GM19397 (cell line): Measurements from ENCODE around the gene ARHGEF1.

ENCODE experiments used
- ATAC-seq: cut with Tn5 transposase; IDR thresholded peaks from one replicate; pipeline ENCODE4 v1.9.1; 2021; ENCODE audit warnings: mild to moderate bottlenecking, moderate library complexity; ENCODE audit not compliant: unreplicated experiment

Gene ARHGEF1

GRCh38 chr19:41917676-41918075, 34.7 kb downstream of the ARHGEF1 start:
- ATAC-seq, result no peak

- ATAC-seq, result no peak
These were observed 35.1 kb downstream of the ARHGEF1 start for GRCh38 chr19:41918095-41918494.

- ATAC-seq, result no peak
These were observed 35.8 kb downstream of the ARHGEF1 start for GRCh38 chr19:41918653-41919244.

GRCh38 chr19:41919948-41920712, 37.1 kb downstream of the ARHGEF1 start:
- ATAC-seq, result no peak

- no peak for ATAC-seq
These were observed 38.0 kb downstream of the ARHGEF1 start for GRCh38 chr19:41920882-41921576.

GRCh38 chr19:41921577-41922576, 38.9 kb downstream of the ARHGEF1 start:
- no peak for ATAC-seq

GRCh38 chr19:41922585-41922984, 39.6 kb downstream of the ARHGEF1 start:
- ATAC-seq, result no peak

DNA sequence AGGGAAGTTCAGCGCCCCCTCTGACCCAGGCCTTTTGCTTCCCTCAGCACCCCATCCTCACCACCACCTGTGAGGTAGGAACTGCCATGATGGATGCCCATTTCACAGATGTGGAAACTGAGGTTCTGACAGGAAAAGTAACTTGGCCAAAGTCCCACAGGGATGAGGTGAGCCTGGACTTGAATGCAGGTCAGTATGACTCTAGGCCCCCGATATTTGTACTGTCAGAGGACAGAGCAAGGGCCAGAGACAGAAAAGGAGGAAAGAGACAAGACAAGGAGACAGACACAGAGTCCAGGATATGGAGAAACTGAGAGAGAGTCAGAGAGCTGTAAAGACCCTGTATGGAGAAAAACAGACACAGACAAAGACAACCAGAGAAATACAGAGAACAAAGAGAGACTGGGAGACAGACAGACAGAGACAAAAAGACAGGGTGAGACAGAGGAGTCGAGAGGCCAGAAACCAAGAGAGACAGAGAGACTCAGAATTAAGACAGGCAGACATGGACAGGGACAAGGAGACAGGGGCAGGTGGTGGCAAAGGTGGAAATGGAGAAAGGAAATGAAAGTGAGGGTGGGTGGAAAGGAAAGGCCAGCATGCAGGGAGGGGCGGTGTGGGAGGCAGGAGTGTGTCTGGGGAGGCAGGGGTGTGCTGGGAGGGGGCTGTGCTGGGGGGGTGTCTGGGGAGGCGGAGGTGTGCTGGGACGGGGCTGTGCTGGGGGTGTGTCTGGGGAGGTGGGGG, 40.2 kb downstream of the ARHGEF1 start:
- ATAC-seq, result no peak

DNA sequence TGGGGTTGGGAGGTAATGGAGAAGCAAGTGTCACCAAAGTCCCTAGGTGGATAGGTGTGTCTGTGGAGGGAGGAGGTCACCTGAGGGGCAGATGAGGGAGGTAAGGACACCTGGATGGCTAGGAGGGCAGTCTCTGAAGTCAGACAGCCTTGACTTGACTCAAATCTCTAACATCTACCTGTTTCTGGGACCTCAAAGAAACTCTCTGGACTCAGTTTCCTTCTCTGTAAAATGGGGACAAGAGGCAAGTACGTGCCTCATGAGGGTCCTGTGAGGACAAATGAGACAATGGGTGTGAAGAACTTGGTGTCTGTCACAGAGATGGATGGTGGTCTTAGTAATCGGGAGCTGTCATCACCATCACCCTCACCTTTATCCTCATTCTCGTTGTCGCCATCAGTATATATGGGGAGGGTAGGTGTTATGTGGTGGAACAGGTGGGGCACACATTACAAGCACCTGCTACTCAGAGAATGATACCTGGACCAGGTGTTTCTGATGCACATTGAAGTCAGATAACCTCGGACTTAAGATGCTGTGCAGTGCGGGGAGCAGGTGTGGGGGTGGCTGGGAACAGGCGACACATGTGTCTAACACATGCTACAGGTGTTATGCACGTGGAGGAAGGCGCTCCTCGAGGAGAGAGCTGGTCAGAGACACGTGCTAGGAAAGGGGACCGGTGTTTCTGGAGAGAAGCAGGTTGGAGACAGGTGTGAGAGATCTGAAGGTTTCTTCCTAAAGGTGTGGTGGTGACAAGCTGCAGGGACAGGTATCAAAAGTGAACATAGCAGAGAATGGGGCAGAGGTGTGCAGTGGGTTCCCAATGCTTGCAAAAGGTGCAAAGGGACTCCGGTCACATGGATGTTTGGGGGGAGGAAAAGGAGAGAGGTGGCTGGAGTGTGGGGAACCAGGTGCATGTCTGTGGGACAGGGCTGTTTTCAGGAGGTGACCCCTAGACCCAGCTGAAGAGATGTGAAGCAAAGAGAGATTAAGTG, 41.5 kb downstream of the ARHGEF1 start:
- ATAC-seq, result no peak

GRCh38 chr19:41925208-41926003, 42.4 kb downstream of the ARHGEF1 start:
- no peak for ATAC-seq

- ATAC-seq, result no peak
These were observed 43.2 kb downstream of the ARHGEF1 start for GRCh38 chr19:41926028-41926762.

GRCh38 chr19:41926763-41927496, 43.9 kb downstream of the ARHGEF1 start:
- no peak for ATAC-seq

GRCh38 chr19:41927497-41928192, 44.7 kb downstream of the ARHGEF1 start:
- no peak for ATAC-seq

- no peak for ATAC-seq
These were observed 45.3 kb downstream of the ARHGEF1 start, which contains the start of gene ERFL for GRCh38 chr19:41928221-41928683. Gene ERFL (minus strand): TSS chr19:41928449. CDS start chr19:41912919, 15,530 bp downstream.

DNA sequence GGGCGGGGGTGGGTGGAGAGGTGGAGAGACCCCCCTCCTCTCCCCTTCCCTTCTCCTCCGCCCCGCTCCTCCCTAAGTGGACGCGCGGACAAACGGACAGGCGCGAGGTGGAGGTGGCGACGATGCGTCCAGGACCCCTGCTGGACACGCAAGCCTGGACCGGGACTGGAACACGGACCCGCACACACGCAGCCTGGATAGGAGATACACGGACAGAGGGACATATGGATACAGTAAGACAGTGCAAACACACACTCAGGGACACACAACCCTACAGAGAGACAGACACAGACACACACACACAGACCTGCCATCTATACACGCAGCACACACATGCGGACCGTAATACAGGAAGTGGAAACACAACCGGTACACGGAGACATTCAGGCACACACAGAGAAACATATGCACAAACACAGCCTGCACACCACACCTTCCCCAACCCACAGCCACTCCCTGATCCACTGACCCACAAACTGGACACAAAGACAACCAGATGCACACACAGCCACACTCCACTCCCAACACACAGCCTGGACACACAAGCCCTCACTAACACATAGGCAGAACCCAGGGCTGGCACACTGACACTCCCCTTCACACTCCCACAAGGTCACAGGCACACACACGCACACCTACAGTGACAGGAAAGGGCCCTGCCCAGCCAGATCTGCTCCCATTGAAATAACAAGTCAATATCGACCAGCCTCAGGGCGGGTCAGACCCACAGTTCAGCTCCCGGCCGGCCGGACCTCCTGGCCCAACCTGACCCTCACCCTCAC, 46.0 kb downstream of the ARHGEF1 start:
- ATAC-seq, result no peak
